ENCODE data around the gene ITSN1.
"Not testable (repeated sequence)": the region's sequence is repeated elsewhere in the genome, so short reads cannot be mapped to it uniquely, and the experiment has no call there.

Gene ITSN1

DNA sequence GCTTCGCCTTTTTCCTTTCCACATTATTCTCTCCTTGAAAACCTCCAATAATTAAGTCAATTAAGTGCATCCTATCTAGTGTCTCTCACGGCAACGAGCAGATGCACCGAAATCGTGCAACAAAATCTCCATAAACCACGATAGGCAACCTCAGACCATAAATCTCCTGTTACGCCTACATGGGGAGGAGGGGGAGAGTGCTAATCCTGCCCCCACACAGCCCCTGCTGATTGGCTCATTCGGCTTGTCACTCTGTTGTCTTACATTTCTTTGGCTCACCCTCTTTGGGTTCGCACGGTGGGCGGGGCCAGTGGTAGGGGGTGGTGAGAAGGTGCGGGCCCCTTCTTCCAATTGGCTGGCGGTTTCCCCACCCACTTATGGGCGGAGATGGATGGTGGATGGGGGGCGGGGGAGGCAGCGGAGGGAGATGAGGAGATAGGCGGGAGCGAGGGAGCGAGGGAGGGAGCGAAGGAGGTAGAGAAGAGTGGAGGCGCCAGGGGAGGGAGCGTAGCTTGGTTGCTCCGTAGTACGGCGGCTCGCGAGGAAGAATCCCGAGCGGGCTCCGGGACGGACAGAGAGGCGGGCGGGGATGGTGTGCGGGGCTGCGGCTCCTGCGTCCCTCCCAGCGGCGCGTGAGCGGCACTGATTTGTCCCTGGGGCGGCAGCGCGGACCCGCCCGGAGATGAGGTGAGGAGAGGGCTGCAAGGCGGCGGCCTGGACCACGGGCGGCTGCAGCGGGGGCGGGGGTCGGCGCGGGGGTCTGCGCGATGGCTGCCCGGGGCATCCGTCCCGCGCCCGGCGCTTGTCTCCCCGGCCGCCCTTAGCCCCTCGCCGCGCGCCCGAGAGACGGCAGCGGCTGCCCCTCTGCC lies at the start of gene ITSN1:
Gene ITSN1 (plus strand): TSS at position 475 of the 869 bp plus-strand sequence. CDS start 76,328 bp downstream, outside the sequence.
- peak; percentile 99 for DNase-seq

DNA sequence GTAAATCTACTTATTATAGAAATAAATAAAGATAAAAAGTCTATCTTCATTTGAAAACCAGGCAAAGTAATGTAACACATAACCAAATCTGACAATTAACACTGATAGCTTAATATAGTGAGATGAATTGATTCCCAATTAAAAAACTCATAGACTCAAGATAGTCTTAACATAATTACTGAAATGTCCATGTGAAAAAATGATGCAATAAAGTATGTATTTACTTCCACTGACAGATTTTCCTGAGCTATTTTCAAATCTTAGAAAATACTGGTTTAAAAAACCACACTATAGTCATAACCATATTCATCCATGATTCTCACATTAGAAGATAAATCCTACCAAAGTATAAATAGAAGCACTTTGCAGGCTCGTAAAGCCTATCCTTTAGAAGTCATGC lies 44.2 kb upstream of the ITSN1 start:
- DNase-seq: no peak

DNA sequence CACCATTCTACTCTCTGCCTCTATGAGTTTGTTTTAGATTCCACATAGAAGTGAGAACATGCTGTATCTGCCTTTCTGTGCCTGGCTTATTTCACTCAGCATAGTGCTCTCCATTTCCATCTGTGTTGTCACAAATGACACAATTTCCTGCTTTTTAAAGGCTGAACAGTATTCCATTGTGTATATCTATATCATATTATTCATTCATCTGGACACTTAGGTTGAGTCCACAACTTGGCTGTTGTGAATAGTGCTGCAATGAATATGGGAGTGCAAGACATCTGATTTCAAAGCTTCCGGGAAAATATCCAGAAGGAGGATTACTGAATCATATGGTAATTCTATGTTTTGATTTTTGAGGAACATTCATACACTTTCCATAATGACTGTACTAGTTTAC lies 33.7 kb upstream of the ITSN1 start:
- no peak for DNase-seq

DNA sequence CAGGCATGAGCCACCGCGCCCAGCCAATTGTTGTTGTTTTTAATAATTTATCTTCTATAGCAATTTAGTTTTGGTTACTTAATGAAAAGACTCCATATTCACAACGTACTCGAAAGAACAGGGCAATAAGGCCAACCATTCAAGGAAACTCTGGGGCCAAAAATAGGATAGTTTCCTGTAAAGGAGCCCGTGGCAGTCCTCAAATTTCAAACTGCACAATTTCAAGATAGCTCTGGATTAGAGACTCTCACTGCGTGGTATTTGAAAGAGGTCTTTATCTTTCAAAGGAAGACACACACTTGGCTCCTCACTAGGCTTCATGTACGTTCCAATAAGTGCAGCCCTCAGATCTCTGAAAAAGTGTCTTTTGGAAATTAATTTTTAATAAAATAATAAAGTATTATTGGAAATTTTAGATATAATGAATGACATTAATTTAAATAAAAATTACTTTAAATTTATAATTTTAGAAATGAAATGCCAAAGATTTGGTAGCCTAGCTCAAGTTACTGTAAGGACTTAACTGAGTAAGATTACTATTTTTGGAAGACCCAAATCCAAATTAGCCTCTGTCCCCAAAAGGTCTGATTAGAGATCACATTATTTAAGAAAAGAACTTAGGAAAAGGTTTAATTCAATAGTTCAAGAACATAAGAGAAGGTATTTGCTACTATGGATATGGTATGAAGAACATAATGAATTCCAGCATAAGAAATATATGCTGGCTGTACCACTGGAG lies 31.1 kb upstream of the ITSN1 start:
- no peak for DNase-seq

DNA sequence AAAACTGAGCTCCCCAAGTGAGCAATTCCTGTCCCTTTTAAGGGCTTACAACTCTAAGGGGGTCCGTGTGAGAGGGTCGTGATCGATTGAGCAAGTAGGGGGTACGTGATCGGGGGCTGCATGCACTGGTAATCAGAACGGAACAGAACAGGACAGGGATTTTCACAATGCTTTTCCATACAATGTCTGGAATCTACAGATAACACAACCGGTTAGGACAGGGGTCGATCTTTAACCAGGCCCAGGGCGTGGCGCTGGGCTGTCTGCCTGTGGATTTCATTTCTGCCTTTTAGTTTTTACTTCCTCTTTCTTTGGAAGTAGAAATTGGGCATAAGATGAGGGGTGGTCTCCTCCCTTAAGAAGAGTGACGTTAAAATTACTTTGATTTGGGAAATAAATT lies 24.7 kb upstream of the ITSN1 start:
- DNase-seq: not testable (repeated sequence)

DNA sequence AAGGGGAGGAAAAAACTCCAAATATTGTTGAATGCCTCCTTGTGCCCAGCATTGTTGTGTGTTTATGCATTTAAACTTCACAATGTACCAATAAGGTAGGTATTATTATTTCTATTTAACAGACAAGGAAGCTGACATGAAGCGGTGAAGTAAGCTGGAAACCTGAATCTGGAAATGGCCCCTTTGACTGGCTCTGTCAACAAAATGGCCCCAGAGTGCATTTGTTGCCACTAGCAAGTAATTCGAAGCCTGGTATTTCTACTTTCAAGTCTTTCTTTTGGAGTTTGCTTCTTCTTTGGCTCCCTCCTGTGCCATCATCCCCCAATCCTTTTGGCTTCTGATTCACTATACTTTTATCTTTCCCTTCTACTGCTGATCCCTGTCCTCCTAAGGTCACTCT lies 23.9 kb upstream of the ITSN1 start:
- DNase-seq: no peak

DNA sequence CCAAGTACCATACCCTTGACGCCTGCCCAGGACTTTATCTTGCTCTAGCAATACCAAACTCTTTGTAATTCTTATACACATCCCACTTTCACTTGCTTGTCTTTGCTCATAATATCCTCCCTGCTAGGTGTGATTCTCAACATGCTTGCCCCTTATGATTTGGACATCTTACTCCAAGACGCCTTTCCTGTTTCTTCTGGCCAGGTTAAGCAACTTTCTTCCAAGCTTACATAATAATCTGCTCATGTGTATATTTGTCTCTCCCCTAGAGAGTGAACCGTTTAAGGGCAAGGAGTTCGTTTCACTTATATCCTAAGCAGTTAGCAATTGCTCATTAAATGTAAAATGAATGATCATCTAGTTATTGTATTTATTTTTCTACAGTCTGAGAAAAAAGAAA lies 22.6 kb upstream of the ITSN1 start:
- no peak for DNase-seq

DNA sequence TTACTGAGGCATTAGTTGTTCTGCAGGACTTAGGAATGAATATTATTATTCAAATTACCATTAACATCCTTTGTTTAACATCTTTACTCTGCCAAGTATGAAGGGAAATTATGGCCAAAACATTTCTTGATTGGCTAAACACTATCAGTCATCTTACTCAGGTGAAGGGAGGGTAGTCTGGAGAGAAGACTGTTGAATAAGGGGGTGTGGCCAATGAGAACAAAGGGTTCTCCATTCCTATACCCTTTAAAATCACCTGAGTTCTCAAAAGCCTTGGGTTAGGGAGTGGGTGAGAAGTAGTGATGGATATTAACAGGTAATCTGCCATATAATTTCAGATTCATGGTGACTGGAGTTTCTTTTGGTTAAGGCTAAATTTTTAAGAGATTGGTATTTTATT lies 20.0 kb upstream of the ITSN1 start:
- no peak for DNase-seq

DNA sequence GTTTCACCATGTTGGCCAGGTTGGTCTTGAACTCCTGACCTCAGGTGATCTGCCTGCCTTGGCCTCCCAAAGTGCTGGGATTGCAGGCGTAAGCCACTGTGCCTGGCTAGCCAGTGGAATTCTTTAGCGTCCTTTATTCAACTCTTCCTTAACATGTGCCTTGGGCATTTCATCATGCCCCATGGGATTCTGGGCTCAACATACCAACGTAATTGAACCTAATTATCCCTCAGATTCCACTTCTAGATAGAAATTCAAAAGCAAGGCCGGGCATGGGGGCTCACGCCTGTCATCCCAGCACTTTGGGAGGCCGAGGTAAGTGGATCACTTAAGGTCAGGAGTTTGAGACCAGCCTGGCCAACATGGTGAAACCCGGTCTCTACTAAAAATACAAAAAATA lies 16.1 kb upstream of the ITSN1 start:
- DNase-seq: not testable (repeated sequence)

DNA sequence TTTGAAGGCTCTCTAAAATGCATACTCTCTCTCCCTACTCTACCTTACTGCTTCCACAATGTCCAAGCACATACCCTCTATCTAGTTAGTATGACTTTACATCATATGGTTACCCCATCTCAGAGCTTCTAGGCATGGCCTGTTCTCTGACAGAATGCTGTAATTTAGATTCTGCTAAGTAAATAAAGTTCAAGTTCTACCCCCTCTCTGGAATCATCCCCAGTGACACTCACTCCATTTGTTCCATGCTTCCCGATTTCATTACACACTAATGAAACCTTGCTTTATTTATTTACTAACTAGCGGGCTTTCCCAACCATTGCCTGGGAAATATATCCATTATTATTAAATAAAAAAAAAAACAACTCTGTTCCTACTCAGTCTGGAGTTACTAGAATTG lies 8.0 kb upstream of the ITSN1 start:
- no peak for DNase-seq

DNA sequence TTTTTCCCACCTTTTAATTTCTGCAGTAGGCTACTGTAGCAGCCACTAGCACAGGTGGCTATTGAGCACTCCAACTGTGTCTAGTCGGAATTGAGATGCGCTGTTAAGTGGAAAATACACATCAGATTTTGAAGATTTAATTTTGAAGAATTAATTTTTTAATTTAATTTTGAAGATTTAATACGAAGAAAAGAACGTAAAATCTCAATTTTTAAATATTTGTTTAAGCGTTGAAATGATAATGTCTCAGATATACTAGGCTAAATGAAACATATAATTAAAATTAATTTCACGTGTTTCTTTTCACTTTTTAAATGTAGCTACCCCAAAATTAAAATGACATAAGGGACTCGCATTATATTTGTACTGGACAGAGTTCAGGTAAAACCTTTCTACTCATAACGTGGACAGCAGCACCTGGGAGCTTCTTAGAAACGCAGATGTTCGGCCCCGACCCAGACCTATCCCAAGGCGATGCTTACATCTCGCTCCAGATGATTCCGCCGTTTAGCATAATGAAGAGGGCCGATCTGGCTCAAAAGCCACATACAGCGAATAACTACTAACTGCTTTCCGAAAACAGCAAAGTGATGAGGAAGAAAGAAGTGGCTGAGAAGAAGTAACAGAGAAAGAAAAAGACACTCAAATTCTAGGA lies 1.5 kb upstream of the ITSN1 start:
- peak; percentile 10 for DNase-seq

DNA sequence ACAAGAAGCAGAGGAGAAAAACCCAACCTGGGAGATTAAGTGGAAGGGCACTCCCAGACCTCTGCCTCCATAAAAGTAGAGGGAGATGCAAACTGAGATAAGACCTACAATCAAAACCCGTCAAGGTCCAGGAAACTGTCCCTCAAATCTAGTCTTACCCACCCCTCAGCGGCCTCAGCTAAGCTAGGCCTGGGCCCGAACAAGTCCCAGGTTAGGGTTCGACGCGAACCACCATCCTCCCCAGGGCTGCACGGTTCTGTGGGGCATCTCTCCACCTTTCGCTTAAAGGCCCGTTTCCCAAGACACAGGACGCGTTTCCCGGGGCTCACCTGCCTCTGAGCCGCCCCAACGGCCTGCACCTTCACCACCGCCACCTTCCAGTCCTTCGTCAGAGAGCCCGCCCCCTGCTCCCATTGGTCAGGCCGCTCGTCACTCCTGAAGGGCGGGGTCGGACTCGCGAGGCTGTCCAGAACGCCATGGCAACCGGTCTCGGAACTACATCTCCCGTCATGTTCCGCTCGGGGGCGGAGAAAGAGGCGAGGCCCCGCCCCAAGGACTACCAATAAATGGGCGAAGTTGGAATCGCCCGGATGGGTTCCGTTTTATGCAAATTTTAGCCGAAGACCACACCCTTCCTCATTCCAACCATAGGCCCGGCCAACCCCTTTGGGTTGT lies 812 bp upstream of the ITSN1 start, which contains the start of gene CRYZL1:
Gene CRYZL1 (minus strand): TSS at position 390 of the 675 bp plus-strand sequence. CDS start 10,190 bp downstream, outside the sequence.
- DNase-seq: peak; percentile 100

DNA sequence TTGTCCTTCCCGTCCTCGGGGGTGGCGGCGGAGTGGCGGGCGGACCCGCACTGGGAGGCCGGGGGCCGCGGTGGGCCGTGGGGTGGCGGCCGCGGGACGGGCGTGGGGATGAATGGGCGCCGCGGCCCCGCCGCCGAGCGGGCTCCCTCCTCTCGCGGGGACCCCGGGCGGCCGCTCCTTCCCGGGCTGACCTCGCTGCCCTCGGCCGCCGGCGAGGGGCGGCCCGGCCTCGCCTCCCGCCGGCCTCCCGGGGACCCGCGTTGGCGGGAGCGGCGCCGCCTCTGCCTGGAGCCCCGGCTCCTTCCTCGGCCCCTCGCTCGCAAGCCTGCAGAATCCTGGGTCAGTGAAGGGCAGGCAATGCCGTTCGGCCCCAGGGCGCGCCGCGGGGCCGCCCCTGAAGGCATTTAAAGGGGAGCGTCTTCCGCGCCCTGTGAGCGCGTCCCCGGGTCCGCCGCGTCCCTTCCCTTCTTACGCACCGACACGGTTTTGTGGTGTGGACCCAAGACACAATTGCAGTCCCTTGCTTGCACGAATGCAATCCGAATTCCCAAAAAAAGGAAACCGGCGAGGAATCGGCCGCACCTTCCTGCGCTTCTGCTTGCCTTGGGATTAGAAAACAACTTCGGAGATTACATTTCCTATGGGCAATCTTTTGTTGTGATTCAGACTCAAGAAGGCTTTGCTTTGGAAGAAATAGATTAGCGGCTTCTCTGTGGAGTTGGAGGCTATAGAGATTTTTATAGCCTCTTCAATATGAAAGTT lies 776 bp downstream of the ITSN1 start:
- DNase-seq: no peak

DNA sequence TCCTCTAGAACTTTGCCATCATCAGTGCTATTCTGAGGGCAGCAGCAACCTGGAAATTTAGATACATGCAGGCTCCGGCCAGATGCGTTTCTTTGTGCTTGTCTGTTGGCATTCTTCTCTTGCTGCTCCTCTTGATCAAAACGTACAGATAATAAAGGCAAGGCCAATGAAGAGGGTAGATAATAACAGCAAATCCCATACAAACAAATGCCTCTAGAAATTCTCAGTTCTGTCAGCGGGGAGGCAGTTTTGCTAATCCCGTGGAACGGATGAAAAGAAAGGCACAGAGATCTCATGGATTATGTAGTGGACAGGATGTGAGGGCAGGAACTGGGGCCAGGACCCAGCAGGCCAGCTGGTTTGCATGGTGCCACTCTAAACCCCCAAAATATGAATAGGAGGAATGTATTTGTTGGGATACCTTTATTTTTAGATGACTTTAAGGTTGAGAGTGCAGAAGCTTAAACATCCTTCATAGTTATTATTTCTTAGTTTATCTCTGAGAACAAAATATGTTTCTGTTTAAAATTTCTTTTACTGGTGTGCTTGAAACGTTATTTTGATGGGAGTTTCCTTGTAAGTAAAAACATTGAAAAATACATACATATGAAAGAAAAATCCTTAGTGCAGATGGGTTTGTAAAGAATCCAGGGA lies 1.5 kb downstream of the ITSN1 start:
- no peak for DNase-seq

DNA sequence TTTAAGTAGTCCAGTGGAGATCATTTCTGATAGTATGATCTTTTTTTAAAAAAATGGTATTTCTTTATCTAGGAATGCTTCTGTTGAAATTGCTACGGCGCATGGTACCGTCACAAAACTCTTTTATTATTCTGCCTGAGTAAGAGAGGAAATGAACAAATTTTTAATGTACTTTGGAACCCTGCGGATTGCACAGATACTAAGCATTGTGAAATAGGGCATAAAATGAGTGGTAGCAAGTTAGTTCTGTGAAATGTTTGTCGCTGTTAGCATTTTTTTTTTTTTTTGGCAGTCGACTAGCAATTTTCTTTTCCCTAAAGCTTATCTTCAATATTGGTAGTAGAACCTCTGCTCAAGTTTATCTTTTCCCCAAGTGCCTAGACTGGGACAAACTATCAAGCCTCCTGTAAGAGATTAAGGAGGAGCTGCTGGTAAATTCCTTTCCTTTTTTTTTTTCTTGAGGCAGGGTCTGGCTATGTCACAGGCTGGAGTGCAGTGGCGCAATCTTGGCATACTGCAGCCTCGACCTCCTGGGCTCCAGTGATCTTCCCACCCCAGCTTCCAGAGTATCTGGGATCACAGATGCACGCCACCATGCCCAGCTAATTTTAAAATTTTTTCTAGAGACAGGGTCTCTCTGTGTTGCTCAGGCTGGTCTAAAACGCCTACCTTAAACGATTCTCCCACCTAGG lies 2.2 kb downstream of the ITSN1 start:
- DNase-seq: no peak

DNA sequence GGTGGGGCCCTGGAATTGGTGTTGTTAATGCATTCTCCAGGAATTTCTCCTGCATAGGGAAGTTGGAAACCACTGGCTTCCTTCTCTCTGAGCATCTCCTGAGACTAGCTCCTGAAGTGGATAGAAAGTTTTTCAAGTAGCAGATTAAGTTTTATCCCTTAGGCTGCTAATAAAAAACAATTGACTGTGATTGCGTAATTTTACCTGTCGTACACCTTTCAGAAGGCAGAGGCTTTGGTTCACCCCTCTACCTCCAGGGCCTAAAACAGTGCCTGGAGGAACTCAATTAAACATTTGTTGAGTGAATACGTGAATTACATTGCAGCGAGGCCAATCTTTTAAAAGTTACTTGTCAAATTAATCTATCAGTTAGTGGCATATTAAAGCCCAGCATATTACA lies 3.4 kb downstream of the ITSN1 start:
- DNase-seq: no peak

DNA sequence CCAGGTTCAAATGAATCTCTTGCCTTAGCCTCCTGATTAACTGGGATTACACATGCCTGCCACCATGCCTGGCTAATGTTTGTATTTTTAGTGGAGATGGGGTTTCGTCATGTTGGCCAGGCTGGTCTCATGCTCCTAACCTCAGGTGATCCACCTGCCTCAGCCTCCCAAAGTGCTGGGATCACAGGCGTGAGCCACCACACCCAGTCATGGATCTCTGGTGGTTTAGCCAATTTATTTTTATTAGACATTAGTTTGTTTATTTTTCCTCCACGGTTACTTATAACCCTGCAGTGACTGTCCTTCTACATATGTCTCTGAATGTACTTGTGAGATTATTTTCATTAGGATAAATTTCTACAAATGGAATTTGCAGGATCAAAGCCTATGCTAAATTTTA lies 5.3 kb downstream of the ITSN1 start:
- no peak for DNase-seq

DNA sequence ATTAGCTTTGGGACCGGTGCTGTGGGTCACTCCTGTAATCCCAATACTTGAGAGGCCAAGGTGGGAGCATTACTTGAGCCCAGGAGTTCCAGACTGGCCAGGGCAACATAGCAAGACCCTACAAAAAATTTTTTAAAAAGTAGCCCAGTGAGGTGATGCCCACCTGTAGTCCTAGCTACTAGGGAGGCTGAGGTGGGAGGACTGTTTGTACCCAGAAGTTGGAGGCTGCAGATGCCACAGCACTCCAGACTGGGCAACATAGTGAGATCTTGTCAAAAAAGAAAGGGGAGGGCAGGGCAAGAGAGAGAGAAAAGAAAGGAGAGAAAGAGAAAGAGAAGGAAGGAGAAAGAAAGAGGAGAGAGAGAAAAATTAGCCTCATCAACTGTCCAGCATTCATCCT lies 6.3 kb downstream of the ITSN1 start:
- no peak for DNase-seq

DNA sequence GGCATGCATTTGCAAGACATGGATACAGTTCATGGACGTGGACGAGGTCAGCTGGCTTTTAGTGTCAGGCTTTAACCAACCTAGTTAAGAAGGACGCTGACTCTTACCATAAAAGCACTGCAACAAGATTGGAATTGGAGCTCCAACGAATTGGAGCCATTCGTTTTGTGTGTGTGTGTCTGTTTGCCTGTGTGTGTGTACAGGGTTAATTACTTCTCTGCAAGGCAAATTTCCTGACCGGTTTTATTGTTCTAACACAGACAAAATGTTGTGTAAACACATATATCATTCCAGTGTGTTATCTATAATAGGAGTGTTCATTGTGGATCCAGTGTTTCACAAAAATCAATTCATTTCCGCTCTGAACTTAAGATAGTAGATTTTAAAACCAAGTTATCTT lies 7.9 kb downstream of the ITSN1 start:
- DNase-seq: no peak

DNA sequence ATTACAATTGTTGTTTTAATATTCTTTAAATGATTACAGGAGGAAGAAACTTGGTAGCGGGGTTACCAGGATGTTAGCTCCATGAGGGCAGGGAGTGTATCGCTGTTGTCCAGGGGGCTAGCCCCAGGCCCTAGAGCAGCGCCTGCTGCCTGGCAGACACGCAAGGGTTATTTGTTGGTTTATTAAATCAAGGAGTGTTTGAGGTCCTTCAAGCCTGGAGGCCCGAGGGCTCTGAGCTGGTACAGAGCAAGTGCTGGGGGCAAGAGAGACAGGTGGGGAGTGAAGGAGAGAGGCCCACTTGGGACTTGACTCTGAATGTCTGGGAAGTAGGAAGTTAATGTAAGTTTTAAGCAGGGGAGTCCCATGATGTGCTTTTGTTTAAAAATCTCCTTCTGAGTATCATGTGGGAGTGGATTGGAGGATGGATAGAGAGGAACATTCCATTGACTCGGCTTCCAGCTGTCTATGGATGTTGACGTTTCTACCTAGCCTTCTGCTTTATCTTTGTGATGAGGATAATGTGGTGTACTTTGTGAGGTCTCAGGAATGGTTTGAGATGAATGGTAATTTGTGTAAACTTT lies 8.7 kb downstream of the ITSN1 start:
- no peak for DNase-seq

Measured in NCI-H1436 (cell line).